ENCODE data around the gene E2F7.
"Not testable (repeated sequence)": the region's sequence is repeated elsewhere in the genome, so short reads cannot be mapped to it uniquely, and the experiment has no call there.

Gene E2F7

DNA sequence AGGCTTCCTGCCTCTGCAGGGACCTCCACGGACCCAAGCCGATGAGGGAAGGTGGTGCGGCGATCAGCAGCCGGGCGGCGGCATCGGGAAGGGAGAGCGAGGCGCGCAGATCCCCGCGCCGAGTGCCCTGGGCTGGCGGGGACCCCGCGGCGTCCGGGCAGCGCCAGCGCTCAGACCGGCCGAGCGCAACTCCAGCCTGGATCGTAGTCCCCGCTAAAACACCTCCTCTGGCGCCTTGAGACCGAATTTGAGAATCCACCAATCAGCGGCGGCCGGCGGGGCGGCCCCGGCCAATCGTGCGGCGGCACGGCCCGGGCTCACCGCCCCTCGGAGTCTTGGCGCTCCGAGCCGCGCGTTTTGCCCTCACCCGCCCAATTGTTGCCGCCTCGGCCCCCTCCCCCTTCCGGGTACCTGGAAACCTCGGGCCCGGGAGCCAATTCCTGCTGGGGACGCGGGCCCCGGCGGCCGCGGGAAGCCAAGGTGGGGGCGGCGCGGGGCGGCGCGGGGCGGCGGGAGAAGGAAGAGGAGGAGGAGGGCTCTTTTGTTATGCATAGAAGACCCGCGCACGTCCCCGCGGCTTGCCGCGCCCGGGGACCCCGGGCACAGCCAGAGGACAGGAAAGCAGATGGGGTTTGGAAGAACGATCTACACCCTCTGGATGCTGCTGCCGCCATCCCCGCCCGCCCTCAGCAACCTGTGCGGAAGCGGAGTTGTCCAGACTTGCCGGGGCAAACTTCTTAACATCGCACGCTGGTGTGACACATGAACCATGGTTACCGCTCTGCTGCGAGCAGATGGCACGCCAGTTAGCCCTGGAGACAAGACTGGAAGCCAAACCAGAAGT is at the start of gene E2F7:
Gene E2F7, minus strand, starts transcription at position 209 of the 844 bp plus-strand sequence. CDS start 934 bp downstream, outside the sequence.
- DNase-seq (ENCODE audit: low spot score), result peak; percentile 80

GRCh38 chr12:77113971-77114370 is 48.6 kb upstream of the E2F7 start:
- no peak for DNase-seq (ENCODE audit: low spot score)

GRCh38 chr12:77108707-77109106 is 43.3 kb upstream of the E2F7 start:
- DNase-seq (ENCODE audit: low spot score), result no peak

GRCh38 chr12:77107121-77107520 is 41.8 kb upstream of the E2F7 start:
- DNase-seq (ENCODE audit: low spot score), result no peak

GRCh38 chr12:77104792-77105191 is 39.4 kb upstream of the E2F7 start:
- DNase-seq (ENCODE audit: low spot score), result no peak

DNA sequence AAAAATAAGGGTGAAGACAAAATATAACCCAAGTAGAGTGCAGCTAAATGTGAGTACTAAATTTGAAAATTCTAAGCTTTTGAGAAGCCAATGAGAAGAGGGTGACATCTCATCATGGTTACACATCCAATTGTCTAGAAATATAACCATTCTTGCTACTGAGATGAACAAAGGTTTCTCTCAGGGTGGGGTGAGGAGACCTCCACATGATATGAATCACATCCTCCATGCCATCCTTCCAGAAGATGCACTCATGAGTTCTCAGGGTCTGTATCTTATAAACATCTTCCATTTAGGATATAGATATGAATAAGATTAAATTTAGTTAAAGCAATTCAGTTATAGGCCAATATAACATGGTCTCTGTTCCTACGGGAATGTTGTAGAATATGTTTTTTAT is 38.9 kb upstream of the E2F7 start:
- no peak for DNase-seq (ENCODE audit: low spot score)

DNA sequence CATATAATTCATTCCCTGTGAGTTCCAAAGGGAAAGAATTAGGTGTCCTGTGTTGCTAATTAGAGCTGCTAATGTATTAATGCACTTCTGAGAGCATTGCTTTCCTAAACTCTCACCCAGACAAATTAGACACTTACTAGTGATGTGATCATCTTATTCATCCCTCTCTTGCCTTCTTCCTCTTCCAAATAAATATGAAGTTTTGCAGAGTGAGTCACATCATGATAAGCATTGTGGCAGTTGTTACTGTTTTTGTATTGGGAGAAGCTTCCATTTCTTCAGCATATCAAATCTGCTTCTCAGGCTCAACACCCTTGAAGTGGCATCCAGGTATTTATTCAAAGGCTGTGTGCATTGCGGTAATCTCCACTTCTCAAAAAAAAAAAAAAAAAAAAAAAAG is 37.3 kb upstream of the E2F7 start:
- DNase-seq (ENCODE audit: low spot score), result no peak

GRCh38 chr12:77102123-77102522 is 36.8 kb upstream of the E2F7 start:
- DNase-seq (ENCODE audit: low spot score), result no peak

GRCh38 chr12:77099799-77100198 is 34.4 kb upstream of the E2F7 start:
- no peak for DNase-seq (ENCODE audit: low spot score)

DNA sequence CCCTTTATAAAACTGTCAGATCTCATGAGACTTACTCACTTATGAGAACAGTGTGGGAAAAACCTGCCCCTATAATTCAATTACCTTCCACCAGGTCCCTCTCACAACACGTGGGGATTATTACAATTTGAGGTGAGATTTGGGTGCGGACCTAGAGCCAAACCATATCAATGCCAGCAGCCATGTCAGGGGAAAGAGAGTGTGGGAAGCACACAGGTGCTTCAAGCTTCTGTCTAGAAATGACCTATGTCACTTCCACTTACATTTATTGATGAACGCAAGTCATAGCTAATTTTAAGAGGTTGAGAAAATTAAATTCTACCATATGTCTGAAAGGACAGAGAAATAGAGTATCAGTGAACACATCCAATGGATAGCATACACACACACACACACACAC is 32.5 kb upstream of the E2F7 start:
- no peak for DNase-seq (ENCODE audit: low spot score)

GRCh38 chr12:77092227-77092626 is 26.9 kb upstream of the E2F7 start:
- DNase-seq (ENCODE audit: low spot score), result not testable (repeated sequence)

DNA sequence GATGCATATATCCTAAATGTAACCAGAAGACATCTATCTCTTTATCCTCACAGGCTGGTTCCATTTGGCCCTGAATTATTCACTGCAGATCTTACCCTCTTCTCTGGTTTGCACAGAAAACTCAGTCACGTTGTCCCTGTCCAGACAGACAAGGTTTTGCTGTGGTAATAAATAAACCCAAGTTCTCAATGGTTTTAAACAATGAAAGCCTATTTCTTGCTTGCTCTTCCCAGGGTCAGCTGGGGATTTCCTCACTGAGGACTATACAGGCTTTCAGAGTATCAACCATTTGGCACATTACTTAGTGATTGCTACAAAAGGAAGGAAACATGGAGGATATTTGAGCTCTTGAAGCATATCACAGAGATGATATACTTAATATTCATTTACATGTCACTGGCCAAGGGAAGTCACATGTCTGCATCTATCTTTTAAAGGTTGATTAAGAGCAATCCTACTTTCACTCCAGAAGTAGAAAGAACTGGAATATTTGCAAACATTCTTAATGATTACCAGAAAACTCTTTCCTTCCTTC is 24.4 kb upstream of the E2F7 start:
- DNase-seq (ENCODE audit: low spot score), result no peak

DNA sequence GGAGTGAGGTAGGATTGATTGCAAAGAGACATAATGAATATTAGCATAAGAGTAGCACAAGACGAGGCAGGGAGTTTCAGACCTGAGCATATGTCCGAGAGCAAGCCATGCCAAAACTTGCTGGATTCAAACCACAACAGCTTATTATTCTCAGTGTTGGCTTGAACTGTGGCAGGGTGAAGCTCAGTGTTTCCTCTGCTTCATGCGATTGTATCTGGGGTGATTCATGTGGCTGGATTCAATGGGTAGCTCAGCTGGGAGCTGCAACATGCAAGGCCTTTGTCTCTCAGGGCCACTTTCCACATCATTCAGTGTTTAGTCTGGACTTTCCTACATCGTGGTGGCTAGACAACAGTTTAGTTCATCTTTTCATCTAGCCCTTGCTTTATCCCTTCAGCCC is 22.1 kb upstream of the E2F7 start:
- peak; percentile 13 for DNase-seq (ENCODE audit: low spot score)

DNA sequence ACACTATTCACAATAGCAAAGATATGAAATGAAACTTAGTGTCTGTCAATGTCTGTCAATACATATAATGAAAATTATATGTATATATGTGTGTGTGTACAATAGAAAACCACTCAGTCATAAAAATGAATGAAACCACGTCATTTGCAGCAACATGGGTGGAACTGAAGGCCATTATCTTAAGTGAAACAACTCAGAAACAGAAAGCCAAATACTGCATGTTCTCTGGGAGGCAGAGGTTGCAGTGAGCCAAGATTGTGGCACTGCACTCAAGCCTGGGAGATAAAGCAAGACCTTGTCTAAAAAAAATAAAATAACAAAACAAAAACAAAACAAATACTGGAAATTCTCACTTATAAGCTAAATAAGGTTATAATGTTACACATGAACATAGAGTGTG is 16.7 kb upstream of the E2F7 start:
- no peak for DNase-seq (ENCODE audit: low spot score)

- DNase-seq (ENCODE audit: low spot score), result no peak
Observed at GRCh38 chr12:77079631-77080030, 14.3 kb upstream of the E2F7 start.

DNA sequence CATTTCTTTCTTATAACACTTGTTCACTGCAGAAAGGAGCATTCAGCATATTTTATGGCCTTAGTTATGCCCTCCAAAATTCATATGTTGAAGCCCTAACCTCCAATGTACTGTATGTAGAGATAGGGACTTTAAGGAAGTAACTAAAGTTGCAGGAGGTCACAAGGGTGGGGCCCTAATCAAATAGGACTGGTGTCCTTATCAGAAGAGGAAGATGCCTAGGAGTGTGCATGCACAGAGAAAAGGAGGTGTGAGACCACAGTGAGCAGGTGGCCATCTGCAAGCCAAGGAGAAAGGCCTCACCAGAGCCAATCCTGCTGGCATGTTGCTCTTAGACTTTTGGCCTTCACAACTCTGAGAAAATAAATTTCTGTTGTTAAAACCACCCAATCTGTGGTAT is 12.9 kb upstream of the E2F7 start:
- DNase-seq (ENCODE audit: low spot score), result no peak

- no peak for DNase-seq (ENCODE audit: low spot score)
Observed at GRCh38 chr12:77076886-77077285, 11.5 kb upstream of the E2F7 start.

GRCh38 chr12:77073894-77074293 is 8.5 kb upstream of the E2F7 start:
- DNase-seq (ENCODE audit: low spot score), result not testable (repeated sequence)

DNA sequence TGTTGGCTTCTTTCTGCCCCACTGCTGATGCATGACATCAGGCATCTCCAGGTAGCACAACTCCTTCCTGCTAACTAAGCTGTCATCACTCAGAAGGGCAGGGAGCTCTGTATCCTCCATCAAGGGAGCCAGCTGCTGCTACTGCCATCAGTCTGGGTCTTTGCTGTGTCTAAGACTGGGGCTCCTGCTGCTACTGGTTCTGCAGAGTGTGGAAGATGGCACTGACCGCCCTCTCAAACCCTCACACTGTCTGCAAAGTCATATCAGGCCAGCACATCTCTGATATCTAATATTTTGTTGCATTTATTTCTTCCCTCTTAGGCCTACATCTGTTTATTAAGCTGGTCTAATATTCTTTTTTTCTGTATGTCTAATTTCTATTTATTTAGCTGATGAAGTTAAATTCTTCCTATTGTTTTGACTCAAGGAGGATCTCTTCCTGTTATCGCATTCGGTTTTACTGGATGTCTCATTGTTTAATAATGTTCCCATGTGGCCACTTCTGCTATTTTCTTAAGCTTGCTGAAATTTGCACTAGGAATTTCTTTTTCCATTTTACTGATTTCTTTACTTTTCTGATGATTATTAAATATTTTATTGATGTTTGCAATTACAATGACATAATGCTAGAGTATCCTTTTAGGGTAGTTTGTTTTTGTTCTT is 7.6 kb upstream of the E2F7 start:
- DNase-seq (ENCODE audit: low spot score), result no peak

GRCh38 chr12:77070800-77071449 is 5.6 kb upstream of the E2F7 start:
- DNase-seq (ENCODE audit: low spot score), result no peak

DNA sequence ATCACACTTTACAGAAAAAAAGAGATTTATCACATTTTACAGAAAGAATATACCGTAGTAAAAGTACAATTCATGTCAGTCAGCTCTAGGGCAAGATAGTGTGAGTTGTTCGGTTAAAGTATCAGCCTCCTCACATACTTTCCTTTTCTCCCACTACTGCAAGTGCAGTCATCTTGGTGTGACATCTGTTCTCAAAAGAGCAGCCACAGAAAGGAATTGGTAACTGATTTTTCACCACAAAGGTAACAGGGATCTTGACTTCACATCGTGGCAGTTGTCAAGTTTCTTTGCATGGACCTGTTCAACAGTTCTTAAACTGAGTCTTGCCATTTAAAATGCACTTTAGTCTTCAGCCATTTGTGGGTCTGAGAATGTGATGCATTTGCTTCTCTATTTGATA is 5.0 kb upstream of the E2F7 start:
- no peak for DNase-seq (ENCODE audit: low spot score)

DNA sequence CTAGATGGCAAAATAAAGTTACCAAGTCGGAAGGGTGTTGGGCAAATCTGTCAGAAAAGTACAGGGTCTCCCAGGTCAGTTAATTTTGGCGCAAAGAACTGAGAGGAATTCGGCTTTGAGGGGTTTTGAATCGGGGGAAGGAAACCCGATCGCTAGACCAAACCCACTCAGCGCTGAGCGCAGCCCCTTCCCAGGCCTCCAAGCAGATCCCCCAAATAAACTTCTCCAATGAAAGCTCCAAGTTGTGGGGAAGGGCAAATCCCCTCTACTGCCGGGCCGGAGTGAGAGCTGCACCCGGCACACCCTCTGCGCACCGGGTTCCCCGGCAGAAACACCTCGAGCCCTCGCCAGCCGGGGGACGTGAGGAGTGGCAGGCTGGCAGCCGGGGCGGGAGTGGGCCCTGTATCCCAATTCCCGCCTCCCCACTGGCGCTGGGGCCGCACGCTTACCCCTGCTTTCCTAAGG is 441 bp downstream of the E2F7 start:
- DNase-seq (ENCODE audit: low spot score), result no peak

Data from Ammon's horn (tissue), 1 donor.